ENCODE results near the gene TRIM17.

- TF ChIP-seq CTCF (IDR thresholded peaks at IDR 0.05; ENCODE audit: low read depth, low read length, poor library complexity, severe bottlenecking) (no peak), EZH2phosphoT487 (IDR thresholded peaks at IDR 0.05; ENCODE audit: borderline replicate concordance, low read length) (no peak)
Measured at GRCh38 chr1:228434689-228435088, 18.0 kb upstream of the TRIM17 start.

All from DOHH2 (cell line).